Testis (tissue), 2 donors: Measurements from ENCODE around the gene LPCAT3.

Experiments
- POLR2A ChIP-seq: fragments of 450-650 bp; IDR thresholded peaks from one replicate; pipeline ENCODE4 v1.6.1; 2017; ENCODE audit warnings: antibody characterized with exemption, mild to moderate bottlenecking, moderate library complexity
- TF ChIP-seq, protein P1 (sequence below), 3 experiments: fragments of 450-650 bp in 2 of 3; fragments of 200-600 bp in 1 of 3; sonication (generic) in 1 of 3; IDR thresholded peaks; one replicate each; pipeline ENCODE4 v1.5.1; 2016 to 2019; ENCODE audit warnings: antibody characterized with exemption in 3 of 3, mild to moderate bottlenecking in 2 of 3, moderate library complexity in 1 of 3

DNA sequence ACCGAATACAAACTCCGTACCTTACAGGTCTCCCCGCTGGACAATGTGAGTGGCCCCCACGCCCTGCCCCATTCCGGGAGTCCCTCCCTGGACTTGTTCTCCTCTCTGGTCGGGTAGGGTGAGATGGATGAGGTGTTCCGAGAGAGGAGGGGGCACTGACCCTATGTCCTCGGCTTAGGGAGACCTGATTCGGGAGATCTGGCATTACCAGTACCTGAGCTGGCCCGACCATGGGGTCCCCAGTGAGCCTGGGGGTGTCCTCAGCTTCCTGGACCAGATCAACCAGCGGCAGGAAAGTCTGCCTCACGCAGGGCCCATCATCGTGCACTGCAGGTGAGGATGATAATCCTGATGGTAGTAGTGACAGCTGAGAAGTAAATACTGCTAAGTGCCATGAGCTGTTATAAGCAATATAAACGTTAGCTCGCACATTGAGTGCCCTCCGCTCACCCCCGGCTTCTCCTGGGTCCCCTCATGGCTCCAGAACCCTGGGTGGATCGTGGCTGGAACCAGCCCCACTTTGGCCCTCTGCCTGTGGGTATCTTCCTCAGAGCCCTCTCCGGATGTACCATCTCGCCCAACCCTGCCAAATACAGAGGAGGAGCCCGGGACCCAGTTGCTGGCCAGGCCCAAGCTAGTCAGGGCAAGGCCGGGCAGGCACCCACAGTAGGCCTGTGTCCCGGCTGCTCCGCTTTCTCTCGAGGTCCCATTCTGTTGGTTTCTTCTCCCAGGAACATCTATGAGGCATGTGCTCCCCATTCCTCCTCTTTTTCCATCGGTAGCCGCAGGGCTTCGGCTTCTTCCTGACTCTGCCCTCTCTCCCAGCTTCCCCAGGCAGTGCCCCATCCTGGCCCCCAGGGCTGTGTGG lies 60.3 kb downstream of the LPCAT3 start:
- TF ChIP-seq, protein P1, sequence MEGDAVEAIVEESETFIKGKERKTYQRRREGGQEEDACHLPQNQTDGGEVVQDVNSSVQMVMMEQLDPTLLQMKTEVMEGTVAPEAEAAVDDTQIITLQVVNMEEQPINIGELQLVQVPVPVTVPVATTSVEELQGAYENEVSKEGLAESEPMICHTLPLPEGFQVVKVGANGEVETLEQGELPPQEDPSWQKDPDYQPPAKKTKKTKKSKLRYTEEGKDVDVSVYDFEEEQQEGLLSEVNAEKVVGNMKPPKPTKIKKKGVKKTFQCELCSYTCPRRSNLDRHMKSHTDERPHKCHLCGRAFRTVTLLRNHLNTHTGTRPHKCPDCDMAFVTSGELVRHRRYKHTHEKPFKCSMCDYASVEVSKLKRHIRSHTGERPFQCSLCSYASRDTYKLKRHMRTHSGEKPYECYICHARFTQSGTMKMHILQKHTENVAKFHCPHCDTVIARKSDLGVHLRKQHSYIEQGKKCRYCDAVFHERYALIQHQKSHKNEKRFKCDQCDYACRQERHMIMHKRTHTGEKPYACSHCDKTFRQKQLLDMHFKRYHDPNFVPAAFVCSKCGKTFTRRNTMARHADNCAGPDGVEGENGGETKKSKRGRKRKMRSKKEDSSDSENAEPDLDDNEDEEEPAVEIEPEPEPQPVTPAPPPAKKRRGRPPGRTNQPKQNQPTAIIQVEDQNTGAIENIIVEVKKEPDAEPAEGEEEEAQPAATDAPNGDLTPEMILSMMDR (IDR thresholded peaks at IDR 0.05): no peak
- TF ChIP-seq POLR2A: no peak
